ENCODE data around the gene ZNF699.
"Not testable (repeated sequence)": the region's sequence is repeated elsewhere in the genome, so short reads cannot be mapped to it uniquely, and the experiment has no call there.

The ZNF699 gene
- total RNA-seq, result 16.9 to 28.5 (median 22.4) reads per million in 4 donors

GRCh38 chr19:9309139-9309973 lies at the start of gene ZNF699:
ZNF699 (minus strand) TSS chr19:9309838; CDS start chr19:9305119, 4,719 bp downstream.
- peak; percentile 97 to 98 (median 98) for DNase-seq

- no peak for DNase-seq
Observed at GRCh38 chr19:9354651-9355050, 45.0 kb upstream of the ZNF699 start.

- DNase-seq, result no peak
Observed at GRCh38 chr19:9353011-9353410, 43.4 kb upstream of the ZNF699 start.

- no peak for DNase-seq
Observed at GRCh38 chr19:9352505-9352904, 42.9 kb upstream of the ZNF699 start.

- no peak for DNase-seq
Observed at GRCh38 chr19:9348671-9349070, 39.0 kb upstream of the ZNF699 start.

- no peak for DNase-seq
Observed at GRCh38 chr19:9348253-9348652, 38.6 kb upstream of the ZNF699 start.

GRCh38 chr19:9345005-9345404 lies 35.4 kb upstream of the ZNF699 start:
- no peak for DNase-seq

- no peak for DNase-seq
Observed at GRCh38 chr19:9342610-9343304, 33.1 kb upstream of the ZNF699 start.

- DNase-seq, result no peak
Observed at GRCh38 chr19:9329999-9330398, 20.4 kb upstream of the ZNF699 start.

GRCh38 chr19:9324584-9324962 lies 14.9 kb upstream of the ZNF699 start:
- peak in 1 of 5 donors; percentile 1 for DNase-seq

GRCh38 chr19:9323919-9324583 lies 14.4 kb upstream of the ZNF699 start, which contains the start of gene ZNF559:
ZNF559 (plus strand) TSS chr19:9324179; CDS start chr19:9338550, 14,371 bp downstream.
- peak; percentile 91 to 96 (median 95) for DNase-seq

GRCh38 chr19:9323557-9323918 lies 13.9 kb upstream of the ZNF699 start:
- peak in 3 of 5 donors; percentile 7 to 73 (median 33) for DNase-seq

GRCh38 chr19:9322201-9322600 lies 12.6 kb upstream of the ZNF699 start:
- not testable (repeated sequence) for DNase-seq

GRCh38 chr19:9321756-9322155 lies 12.1 kb upstream of the ZNF699 start:
- DNase-seq, result not testable (repeated sequence)

- DNase-seq, result no peak
Observed at GRCh38 chr19:9321338-9321737, 11.7 kb upstream of the ZNF699 start.

- DNase-seq, result no peak
Observed at GRCh38 chr19:9313756-9314155, 4.1 kb upstream of the ZNF699 start.

GRCh38 chr19:9309974-9310446 lies 372 bp upstream of the ZNF699 start:
- peak in 1 of 5 donors; percentile 68 for DNase-seq

GRCh38 chr19:9308091-9308770 lies 1.4 kb downstream of the ZNF699 start:
- no peak for DNase-seq

GRCh38 chr19:9306443-9306842 lies 3.2 kb downstream of the ZNF699 start:
- DNase-seq, result no peak

GRCh38 chr19:9296336-9296735 lies 13.3 kb downstream of the ZNF699 start:
- no peak for DNase-seq

GRCh38 chr19:9295411-9295849 lies 14.2 kb downstream of the ZNF699 start:
- DNase-seq, result no peak

GRCh38 chr19:9289231-9289884 lies 20.3 kb downstream of the ZNF699 start:
- DNase-seq, result no peak
